IMR-90 (cell line): Measurements from ENCODE around the gene PCBP3.

Source experiments
- BHLHE40 ChIP-seq: fragments of 150-350 bp; IDR thresholded peaks from 2 replicates; pipeline ENCODE4 v1.6.1; 2016; ENCODE audit warnings: mild to moderate bottlenecking, low read depth, low read length
- CEBPB ChIP-seq: IDR thresholded peaks from 2 replicates; pipeline ENCODE4 v1.6.1; 2012; ENCODE audit warnings: low read depth, low read length, improper control_type of control experiment
- ELK1 ChIP-seq: fragments of 150-350 bp; IDR thresholded peaks from 2 replicates; pipeline ENCODE4 v1.6.1; 2016; ENCODE audit warnings: low read depth, mild to moderate bottlenecking, low read length, moderate library complexity, borderline replicate concordance
- MAFK ChIP-seq: IDR thresholded peaks from 2 replicates; pipeline ENCODE4 v1.6.1; 2012; ENCODE audit warnings: low read depth, low read length, improper control_type of control experiment
- MAZ ChIP-seq: IDR thresholded peaks from 2 replicates; pipeline ENCODE4 v1.6.1; 2012; ENCODE audit warnings: low read depth, mild to moderate bottlenecking, low read length, improper control_type of control experiment, moderate library complexity, borderline replicate concordance
- MXI1 ChIP-seq: IDR thresholded peaks from 2 replicates; pipeline ENCODE4 v1.6.1; 2012; ENCODE audit warnings: low read depth, mild to moderate bottlenecking, low read length, moderate library complexity, borderline replicate concordance
- NFE2L2 ChIP-seq: fragments of 150-350 bp; IDR thresholded peaks from 2 replicates; pipeline ENCODE4 v1.6.1; 2016; ENCODE audit warnings: low read depth, mild to moderate bottlenecking, low read length
- POLR2A ChIP-seq: IDR thresholded peaks from 2 replicates; pipeline ENCODE4 v1.6.1; 2012; ENCODE audit warnings: mild to moderate bottlenecking, low read depth, low read length
- RAD21 ChIP-seq: IDR thresholded peaks from 2 replicates; pipeline ENCODE4 v1.6.1; 2012; ENCODE audit warnings: low read length, improper control_type of control experiment
- RCOR1 ChIP-seq: IDR thresholded peaks from 2 replicates; pipeline ENCODE4 v1.6.1; 2012; ENCODE audit warnings: mild to moderate bottlenecking, low read length, improper control_type of control experiment; ENCODE audit not compliant: insufficient replicate concordance
- RFX5 ChIP-seq: IDR thresholded peaks from 2 replicates; pipeline ENCODE4 v1.8.0; 2012; ENCODE audit warnings: low read depth, mild to moderate bottlenecking, low read length, moderate library complexity
- SMC3 ChIP-seq: fragments of 150-350 bp; IDR thresholded peaks from 2 replicates; pipeline ENCODE4 v1.6.1; 2016; ENCODE audit warnings: low read depth, mild to moderate bottlenecking, antibody characterized with exemption, low read length, moderate library complexity
- TF ChIP-seq, protein P1 (sequence below): conservative IDR thresholded peaks from 2 replicates; pipeline ENCODE4 v1.5.1; 2012; ENCODE audit warnings: mild to moderate bottlenecking, low read depth, low read length, improper control_type of control experiment
- TF ChIP-seq, protein P2 (sequence below): fragments of 150-350 bp; IDR thresholded peaks from 2 replicates; pipeline ENCODE4 v1.6.1; 2017; ENCODE audit warnings: mild to moderate bottlenecking, antibody characterized with exemption, low read length, low read depth

DNA sequence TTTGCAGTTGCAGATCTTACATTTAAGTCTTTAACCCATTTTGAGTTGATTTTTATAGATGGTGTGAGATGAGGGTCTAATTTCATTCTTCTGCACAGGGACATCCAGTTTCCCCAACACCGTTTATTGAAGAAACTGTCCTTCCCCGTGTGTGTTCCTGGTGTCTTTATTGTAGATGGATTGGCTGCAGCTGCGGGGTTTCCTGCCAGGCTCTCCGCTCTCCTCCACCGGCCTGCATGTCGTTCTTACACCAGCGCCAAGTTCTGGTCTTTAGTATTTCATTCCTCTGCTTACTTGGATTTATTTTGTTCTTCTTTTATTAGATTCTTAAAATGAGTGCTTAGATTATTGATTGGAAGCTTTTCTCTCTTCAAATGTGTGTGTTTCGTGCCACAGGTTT is 239.1 kb downstream of the PCBP3 start:
- TF ChIP-seq, protein P1, sequence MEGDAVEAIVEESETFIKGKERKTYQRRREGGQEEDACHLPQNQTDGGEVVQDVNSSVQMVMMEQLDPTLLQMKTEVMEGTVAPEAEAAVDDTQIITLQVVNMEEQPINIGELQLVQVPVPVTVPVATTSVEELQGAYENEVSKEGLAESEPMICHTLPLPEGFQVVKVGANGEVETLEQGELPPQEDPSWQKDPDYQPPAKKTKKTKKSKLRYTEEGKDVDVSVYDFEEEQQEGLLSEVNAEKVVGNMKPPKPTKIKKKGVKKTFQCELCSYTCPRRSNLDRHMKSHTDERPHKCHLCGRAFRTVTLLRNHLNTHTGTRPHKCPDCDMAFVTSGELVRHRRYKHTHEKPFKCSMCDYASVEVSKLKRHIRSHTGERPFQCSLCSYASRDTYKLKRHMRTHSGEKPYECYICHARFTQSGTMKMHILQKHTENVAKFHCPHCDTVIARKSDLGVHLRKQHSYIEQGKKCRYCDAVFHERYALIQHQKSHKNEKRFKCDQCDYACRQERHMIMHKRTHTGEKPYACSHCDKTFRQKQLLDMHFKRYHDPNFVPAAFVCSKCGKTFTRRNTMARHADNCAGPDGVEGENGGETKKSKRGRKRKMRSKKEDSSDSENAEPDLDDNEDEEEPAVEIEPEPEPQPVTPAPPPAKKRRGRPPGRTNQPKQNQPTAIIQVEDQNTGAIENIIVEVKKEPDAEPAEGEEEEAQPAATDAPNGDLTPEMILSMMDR = no peak
- TF ChIP-seq POLR2A = no peak
- TF ChIP-seq RFX5 = no peak
- no peak for TF ChIP-seq SMC3
- TF ChIP-seq RCOR1 = no peak
- TF ChIP-seq MXI1 = no peak
- no peak for TF ChIP-seq RAD21
- TF ChIP-seq, protein P2, sequence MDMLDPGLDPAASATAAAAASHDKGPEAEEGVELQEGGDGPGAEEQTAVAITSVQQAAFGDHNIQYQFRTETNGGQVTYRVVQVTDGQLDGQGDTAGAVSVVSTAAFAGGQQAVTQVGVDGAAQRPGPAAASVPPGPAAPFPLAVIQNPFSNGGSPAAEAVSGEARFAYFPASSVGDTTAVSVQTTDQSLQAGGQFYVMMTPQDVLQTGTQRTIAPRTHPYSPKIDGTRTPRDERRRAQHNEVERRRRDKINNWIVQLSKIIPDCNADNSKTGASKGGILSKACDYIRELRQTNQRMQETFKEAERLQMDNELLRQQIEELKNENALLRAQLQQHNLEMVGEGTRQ = no peak
- TF ChIP-seq CEBPB = no peak
- no peak for TF ChIP-seq BHLHE40
- no peak for TF ChIP-seq MAZ
- TF ChIP-seq NFE2L2 = no peak
- TF ChIP-seq MAFK = no peak
- TF ChIP-seq ELK1 = no peak
